ENCODE results near the gene SHISA5.
"Not testable (repeated sequence)": the region's sequence is repeated elsewhere in the genome, so short reads cannot be mapped to it uniquely, and the experiment has no call there.

The SHISA5 gene

DNA sequence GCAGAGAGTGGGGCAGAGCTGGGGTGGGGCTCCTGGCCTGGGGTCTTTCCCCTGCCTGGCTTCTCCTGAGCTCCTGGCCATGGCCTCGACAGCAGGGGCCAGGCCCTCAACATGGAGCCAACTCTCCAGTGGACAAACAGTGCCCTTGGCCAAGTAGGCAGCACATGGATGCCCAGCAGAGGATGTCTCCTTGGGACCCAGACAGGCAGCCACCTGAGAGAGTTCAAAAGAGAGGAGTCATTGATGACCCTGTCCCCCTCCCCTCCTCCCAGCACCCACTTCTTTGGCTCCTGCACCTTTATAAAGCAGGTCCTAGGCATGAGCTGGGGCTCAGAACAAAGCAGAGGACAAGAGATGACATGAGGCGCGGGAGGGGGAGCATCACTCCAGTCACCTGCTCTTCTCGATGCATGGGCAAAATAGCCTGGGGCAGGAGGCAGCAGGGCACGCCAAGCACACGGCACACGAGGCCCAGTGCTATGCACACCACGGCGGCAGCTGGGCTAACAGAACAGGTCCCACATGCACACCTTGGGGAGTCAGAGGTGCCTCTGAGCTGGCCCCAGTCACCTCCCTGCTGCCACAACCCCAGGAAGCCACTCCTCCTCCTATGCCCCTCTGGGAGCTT, 27.4 kb downstream of the SHISA5 start:
- no peak for DNase-seq

DNA sequence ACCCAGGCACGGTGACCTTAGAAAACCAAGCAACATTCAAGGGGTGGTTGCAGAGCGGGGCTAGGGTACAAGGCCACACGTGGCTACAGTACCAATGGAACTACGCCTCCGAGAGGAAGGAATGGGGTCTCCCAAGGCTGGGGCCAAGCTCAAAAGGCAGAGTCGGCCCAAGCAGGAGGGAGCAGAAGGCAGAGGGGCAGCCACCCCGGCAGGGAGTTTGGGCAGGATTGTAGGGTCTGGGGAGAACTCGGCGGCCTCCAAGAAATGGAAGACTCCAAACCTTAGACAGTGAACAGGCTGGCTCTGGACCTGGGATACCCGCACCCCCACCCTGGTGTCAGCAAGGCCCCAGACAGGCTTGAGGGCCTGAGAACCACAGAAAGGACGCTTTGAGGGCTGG, 28.8 kb downstream of the SHISA5 start:
- DNase-seq: no peak

DNA sequence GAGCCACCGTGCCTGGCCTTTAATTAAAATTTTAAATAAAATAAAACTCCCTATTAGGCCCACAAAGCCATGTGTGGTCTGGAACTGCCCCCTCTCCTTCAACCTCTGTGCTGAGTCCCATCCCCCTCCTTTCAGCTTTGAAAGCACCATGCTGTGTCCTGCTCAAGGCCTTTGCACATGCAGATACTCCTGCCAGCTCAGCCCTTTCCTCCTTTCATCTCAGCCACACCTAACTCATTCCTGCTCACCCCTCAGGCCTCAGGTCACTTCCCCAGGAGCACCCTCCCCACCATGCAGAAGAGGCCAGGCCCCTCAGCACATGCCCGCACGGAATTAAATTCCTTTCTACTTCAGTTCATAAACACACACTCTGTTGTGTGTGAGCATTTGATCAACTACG, 29.4 kb downstream of the SHISA5 start:
- DNase-seq: no peak

DNA sequence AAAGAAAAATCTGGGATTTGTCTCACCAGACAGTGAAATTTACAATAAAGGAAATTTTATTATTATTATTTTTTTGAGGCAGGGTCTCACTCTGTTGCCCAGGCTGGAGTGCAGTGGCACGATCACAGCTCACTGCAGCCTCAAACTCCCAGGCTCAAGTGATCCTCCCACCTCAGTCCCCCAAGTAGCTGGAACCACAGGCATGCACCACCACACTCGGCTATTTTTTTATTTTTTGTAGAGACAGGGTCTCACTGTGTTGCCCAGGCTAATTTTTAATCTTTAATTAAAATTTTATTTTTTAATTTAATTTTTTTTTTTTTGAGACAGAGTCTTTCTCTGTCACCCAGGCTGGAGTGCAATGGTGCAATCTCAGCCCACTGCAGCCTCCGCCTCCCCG, 29.9 kb downstream of the SHISA5 start:
- not testable (repeated sequence) for DNase-seq

DNA sequence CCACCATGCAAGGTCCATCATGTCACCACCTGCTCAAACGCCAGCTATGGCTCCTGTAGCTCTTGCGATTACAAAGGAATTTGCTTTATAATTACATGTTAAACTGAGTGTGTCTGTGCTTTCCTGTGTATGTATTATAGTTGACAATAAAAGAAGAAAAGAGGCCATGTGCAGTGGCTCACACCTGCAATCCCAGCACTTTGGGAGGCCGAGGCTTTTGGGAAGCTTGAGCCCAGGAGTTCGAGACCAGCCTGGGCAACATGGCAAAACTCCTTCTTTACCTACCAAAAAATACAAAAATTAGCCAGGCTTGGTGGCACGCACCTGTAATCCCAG, 30.4 kb downstream of the SHISA5 start:
- DNase-seq: no peak

DNA sequence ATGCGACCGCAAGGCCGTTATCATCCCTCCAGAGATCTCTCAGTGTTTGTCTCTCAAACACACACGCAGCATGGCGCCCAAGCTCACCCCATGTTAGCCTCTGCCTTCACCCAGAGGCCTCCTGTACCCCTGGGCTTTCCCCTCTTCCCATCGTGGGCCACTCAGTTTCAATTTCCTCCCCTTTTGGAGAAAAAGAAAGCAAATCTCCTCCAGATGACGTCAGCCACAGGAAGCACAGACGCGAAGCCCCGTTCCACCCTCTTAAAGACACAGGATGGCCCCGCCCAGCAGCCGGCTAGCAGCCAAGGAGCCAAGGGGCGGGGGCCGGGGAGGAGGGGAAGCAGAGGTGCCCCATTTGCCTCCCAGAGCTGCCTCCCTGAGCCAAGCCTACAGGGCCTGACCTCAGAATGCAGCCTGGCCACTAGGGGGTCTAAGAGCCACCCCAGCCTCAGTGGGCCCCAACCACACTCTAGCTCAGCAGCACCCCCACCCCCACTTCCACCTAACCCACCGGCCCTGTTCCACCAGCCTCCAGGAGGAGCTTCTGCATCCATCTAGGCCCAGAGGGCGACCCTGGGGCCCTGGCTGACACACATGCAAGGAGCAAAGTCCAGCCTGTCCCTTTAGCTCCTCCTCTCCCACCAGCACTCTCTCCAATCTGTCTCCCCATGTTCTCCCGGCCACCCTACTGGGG, 30.9 kb downstream of the SHISA5 start:
- peak; percentile 94 for DNase-seq

DNA sequence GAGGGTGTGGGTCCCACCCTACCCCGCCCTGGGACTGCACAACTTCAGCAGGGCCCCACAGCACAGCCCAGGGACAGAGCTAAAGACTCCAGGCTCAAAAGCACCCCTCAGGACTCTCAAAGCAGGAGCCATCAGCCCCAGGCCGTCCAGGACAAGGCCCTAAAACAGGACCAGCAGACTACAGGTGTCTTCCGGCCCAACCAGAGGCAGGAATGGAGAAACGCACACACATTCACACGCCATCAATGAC, 31.4 kb downstream of the SHISA5 start:
- no peak for DNase-seq

DNA sequence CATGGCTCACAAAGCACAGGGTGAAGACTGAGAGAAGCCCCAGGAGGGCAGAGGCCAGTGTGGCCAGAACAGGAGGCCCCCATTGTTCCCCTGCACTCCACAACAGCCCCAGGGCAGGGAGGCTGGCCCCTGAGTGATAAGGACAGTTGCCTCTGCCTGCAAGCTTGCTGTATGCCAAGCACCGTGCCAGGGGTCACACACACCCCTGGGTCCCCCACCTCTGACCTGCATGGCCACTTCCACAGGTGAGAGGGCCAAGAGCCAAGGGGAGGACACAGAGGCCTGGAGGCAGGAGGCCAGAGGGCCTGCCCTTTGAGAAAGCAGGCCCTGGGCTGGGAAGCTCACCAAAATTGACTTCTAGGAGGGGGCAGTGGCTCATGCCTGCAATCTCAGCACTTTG, 33.7 kb downstream of the SHISA5 start:
- DNase-seq: no peak

DNA sequence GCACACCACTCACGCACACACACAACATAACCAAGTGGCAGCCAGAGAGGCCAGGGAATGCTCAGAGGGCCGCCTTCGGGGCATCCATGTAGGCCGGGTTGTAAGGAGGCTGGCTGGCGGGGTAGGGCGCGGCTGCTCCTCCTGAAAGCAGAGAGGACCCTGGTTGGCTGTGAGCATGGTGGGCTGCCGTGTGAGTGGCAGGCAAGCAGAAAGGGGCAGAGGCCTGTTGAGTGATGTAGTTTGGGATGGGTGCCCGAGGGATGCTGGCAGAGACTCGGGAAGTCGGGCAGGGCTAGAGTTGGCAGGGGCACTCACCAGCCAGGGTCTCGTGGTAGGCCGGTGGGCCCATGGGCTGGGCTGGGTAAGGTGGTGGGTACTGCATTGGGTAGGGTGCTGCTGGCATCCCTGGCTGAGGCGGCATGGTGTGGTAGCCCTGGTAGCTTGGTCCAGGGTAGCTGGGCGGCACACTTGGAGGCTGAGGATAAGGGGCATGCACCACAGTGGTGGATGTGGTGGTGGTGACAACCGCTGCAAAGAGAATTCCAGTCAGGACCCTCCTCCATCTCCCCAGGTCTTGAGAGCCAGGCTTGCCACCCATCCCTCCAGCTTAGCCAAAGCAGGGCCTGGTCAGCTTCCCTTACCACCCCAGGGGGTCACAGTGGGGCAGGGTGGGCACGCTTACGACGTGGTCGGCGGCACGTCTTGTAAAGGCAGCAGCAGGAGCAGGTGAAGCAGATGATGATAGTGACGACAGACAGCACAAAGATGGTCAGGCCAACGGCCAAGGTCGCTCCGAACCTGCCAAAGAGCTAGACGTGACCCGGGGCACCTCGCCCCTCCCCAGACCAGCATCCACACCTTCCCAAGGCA, 34.7 kb downstream of the SHISA5 start:
- no peak for DNase-seq

DNA sequence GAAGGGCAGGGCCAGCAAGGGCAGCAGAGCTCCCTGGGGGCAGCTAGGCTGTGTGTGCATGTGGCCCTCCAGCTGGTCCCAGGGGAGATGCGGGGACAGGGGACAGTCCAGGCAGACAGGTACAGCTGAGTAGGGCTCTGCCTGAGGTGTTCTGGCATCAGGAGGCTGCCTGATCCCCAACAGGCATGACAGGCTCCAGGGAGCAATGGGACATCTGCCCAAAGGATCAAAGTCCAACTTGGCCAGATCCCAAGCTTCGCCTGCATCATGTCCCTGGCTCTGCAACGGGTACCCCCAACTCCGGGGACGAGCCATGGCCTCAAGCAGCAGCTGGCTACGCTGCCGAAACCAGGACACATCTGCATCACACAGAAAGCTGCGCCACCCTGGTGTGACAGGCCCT, 35.6 kb downstream of the SHISA5 start:
- no peak for DNase-seq

DNA sequence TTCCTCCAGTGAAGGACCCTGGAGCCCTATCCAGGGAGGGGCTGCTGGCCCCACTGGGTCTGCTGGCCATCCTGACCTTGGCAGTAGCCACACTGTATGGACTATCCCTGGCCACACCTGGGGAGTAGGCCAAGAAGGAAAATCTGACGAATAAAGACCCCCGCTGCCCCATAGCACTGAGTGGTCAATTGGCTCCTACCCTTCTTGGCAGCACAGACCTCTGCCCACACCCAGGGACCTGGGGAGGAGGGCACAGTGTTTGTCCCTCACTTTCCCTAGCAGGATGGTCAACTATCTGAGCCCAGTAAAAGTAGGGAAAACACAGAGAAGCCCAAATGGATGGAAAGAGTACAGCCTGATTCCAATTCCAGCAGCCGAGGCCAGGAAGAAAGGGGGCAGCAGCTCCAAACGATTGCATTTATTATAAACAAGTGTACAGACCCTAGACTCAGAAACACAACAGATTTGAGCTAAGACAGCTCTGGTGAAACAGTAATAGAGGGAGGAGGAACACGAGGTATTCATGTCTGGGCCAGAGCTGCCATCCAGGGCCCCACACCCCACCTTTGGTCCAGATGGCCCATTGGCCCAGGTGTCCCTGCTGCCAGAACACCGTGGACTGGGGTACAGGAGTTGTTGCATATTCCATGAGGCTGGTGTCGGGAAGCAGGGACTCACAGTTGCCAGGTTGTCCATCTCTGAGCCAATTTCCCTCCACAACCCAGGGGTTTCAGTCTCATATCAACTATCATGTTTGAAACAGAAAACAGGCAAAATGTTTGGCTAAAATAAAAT, 36.3 kb downstream of the SHISA5 start:
- DNase-seq: no peak

DNA sequence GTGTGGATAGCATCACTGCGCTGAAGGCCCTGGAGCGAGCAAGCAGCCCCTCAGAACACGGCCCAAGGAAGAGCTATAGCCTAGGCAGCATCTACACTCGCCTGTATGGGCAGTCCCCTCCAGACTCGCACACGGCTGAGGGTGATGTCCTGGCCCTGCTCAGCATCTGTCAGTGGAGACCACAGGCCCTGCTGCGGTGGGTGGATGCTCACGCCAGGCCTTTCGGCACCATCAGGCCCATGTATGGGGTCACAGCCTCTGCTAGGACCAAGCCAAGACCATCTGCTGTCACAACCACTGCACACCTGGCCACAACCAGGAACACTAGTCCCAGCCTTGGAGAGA, 36.9 kb downstream of the SHISA5 start:
- no peak for DNase-seq

DNA sequence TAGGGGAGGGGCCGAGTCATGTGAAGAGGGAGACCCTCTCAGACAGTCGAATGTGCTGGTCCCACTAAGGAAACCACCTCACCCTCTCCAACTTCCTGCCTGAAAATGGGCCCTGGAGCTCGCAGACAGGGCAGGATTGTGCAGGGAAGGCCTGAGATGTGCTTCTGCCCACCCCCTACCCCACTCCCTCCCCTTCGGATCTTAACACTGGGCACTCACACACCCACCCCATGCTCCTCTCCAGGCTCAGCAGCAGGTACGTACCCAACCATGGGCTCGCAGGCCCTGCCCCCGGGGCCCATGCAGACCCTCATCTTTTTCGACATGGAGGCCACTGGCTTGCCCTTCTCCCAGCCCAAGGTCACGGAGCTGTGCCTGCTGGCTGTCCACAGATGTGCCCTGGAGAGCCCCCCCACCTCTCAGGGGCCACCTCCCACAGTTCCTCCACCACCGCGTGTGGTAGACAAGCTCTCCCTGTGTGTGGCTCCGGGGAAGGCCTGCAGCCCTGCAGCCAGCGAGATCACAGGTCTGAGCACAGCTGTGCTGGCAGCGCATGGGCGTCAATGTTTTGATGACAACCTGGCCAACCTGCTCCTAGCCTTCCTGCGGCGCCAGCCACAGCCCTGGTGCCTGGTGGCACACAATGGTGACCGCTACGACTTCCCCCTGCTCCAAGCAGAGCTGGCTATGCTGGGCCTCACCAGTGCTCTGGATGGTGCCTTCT, 37.4 kb downstream of the SHISA5 start:
- DNase-seq: no peak

DNA sequence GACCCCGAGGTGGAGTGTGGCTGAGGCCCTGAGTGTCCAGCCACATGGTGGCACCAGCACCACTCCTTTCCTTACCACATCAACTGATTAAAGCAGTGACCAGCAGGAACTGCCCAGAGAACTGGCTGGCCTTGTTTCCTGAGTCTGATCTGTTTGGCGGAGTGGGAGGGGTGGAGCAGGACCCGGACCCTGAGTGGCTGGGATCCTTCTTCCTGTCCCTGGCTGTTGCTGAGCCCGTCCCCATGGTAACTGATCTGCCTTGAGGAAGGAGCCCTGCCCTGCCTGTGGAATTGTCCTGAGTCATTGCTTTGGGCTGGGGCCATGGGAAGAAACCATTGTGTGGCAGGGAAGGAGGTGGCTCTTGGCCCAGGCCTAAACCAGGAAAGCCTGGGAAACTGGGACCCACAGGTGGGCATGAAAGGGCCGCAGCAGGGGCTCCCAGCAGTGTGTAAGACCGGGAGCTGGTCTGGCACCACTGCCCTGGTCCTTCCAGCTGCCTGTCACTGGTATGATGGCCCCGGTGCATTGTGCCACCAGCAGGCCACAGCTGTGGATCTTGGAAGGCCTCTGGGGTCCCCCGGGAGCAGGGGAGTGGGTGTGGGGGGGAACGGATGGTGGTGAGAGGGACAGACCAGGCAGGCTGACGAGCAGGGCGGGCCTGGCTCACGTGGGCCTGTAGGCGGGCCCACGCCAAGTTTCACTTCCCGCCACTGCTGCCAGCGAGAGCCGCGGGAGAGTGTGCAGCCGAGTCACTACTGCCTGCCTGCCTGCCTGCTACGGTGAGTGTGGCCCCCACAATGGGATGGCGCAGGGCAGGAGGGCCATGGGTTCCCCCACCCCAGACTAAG, 38.2 kb downstream of the SHISA5 start:
- peak; percentile 86 for DNase-seq

DNA sequence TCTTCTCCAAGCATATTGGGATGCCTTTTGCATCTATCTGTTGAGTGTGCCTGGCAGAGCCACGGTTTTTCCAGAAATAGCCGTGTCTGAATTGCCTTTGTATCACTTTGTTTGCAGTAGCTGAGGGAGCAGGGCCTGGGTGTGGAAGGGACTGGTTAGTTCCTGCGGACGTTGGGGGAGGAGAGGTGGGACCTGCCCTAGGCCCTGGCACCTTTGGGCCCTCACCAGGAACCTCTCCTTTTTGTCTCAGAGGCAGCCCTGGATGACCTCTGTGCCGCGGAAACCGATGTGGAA, 38.8 kb downstream of the SHISA5 start:
- DNase-seq: no peak

DNA sequence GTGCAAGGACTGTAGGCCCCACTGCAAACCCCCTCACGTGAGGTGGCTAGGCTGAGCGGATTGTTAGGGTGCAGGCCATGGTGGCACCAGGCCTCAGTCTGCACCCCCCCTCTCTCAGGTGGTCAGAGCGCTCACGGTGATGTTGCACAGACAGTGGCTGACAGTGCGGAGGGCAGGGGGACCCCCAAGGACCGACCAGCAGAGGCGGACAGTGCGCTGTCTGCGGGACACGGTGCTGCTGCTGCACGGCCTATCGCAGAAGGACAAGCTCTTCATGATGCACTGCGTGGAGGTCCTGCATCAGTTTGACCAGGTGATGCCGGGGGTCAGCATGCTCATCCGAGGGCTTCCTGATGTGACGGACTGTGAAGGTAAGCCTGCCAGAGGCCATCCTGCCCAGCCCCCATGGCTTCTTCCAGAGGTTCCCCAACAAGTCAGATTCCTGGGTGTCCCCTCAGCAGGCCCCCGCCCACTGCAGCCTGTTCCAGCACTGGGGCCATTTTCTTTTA, 39.2 kb downstream of the SHISA5 start:
- no peak for DNase-seq

DNA sequence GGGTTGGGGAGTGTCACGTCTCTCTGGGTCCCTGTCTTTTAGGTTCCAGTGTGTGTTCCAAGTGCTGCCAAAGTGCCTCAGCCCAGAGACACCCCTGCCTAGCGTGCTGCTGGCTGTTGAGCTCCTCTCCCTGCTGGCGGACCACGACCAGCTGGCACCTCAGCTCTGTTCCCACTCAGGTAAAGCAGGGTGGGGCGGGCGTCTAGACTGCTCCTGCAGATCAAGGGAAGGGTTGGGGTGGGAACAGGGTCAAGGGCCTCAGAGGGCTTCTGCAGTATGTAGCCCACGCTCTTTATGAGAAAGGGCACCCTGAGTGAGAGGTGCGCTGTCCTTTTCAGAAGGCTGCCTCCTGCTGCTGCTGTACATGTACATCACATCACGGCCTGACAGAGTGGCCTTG, 40.3 kb downstream of the SHISA5 start:
- DNase-seq: no peak

DNA sequence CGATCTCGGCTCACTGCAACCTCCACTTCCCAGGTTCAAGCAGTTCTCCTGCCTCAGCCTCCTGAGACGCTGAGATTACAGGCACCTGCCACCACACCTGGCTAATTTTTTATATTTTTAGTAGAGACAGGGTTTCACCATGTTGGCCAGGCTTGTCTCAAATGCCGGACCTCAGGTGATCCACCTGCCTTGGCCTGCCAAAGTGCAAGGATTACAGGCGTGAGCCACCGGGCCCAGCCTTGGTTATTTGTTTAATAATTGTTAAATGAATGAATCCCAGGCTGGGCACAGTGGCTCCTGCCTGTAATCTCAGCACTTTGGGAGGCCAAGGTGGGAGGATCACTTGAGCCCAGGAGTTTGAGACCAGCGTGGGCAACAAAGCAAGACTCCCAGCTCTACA, 42.2 kb downstream of the SHISA5 start:
- DNase-seq: not testable (repeated sequence)

DNA sequence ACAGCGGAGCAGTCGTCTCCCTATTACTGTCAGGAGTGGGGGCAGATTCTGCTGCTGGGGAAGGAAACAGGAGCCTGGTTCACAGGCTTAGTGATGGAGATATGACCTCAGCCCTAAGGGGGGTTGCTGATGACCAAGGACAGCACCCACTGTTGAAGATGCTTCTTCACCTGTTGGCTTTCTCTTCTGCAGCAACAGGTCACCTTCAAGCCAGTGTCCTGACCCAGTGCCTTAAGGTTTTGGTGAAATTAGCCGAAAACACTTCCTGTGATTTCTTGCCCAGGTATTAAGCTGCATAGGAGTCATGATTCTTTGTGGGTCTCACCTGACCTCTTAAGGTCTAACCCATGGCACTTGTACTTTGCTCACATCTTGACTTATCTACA, 43.5 kb downstream of the SHISA5 start:
- DNase-seq: no peak

DNA sequence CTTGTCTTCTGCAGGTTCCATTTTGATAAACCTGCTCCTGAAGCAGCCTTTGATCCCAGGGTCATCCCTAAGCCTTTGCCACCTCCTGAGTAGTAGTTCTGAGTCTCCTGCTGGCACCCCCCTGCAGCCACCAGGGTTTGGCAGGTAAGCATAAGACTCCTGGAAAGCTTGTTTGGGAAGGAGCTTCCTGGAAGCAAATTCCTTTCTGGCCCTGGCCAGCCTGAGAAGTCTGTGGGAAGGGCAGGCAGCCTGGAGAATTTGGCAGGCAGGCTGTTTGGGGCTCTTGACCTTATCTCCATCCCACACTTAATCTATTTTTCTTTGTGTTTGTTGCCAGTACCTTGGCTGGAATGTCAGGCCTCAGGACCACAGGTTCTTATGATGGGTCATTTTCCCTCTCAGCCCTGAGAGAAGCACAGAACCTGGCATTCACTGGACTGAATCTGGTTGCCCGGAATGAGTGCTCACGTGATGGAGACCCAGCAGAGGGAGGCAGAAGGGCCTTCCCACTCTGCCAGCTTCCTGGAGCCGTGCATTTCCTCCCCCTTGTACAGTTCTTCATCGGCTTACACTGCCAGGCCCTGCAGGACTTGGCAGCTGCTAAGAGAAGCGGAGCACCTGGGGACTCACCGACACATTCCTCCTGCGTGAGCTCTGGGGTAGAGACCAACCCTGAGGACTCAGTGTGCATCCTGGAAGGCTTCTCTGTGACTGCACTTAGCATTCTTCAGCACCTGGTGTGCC, 44.0 kb downstream of the SHISA5 start:
- DNase-seq: no peak

DNA sequence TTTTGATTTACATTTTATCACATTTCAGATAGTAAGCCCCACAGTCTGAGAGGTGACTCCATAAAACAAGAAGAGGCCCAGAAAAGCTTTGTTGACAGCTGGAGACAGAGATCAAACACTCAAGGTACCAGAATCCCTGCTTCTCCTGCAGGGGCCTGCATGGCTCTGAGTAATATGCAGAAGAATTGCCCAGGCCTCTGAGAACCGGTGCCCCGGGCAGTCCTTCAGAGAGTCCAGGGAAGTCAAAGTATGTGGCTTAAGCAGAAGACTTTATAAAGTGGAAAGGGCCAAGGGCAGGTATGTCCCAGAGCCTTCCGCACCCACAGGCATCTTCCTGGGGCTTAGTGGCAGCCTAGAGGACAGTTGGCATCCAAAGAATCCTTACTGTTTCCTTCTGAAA, 44.6 kb downstream of the SHISA5 start:
- DNase-seq: no peak
